ENCODE data around the gene CELA1.

CELA1 gene

GRCh38 chr12:51374361-51374760 is 27.9 kb upstream of the CELA1 start:
- DNase-seq = no peak

GRCh38 chr12:51373187-51373586 is 26.7 kb upstream of the CELA1 start:
- DNase-seq = no peak

GRCh38 chr12:51372021-51372420 is 25.5 kb upstream of the CELA1 start:
- DNase-seq = no peak

- no peak for DNase-seq
These were observed 24.9 kb upstream of the CELA1 start for GRCh38 chr12:51371295-51371953.

GRCh38 chr12:51370667-51371066 is 24.2 kb upstream of the CELA1 start:
- no peak for DNase-seq

GRCh38 chr12:51369581-51369980 is 23.1 kb upstream of the CELA1 start:
- DNase-seq = no peak

- peak; percentile 92 for DNase-seq
These were observed 22.4 kb upstream of the CELA1 start for GRCh38 chr12:51368640-51369517.

GRCh38 chr12:51365276-51365675 is 18.8 kb upstream of the CELA1 start:
- no peak for DNase-seq

GRCh38 chr12:51364001-51364400 is 17.5 kb upstream of the CELA1 start:
- DNase-seq = no peak

GRCh38 chr12:51362747-51363342 is 16.4 kb upstream of the CELA1 start:
- DNase-seq = no peak

- DNase-seq = no peak
These were observed 15.8 kb upstream of the CELA1 start for GRCh38 chr12:51362307-51362706.

GRCh38 chr12:51361161-51362016 is 14.9 kb upstream of the CELA1 start:
- DNase-seq = no peak

- no peak for DNase-seq
These were observed 13.8 kb upstream of the CELA1 start for GRCh38 chr12:51360315-51360714.

- DNase-seq = no peak
These were observed 13.4 kb upstream of the CELA1 start for GRCh38 chr12:51359851-51360250.

- no peak for DNase-seq
These were observed 12.0 kb upstream of the CELA1 start for GRCh38 chr12:51358496-51358895.

GRCh38 chr12:51357374-51358047 is 11.0 kb upstream of the CELA1 start:
- DNase-seq = no peak

- peak; percentile 57 for DNase-seq
These were observed 5.5 kb upstream of the CELA1 start for GRCh38 chr12:51351913-51352532.

- DNase-seq = no peak
These were observed 2.5 kb upstream of the CELA1 start for GRCh38 chr12:51349026-51349425.

GRCh38 chr12:51348116-51348515 is 1.6 kb upstream of the CELA1 start:
- no peak for DNase-seq

GRCh38 chr12:51345681-51346080 is 798 bp downstream of the CELA1 start:
- DNase-seq = no peak

GRCh38 chr12:51343201-51343600 is 3.3 kb downstream of the CELA1 start:
- DNase-seq = no peak

- no peak for DNase-seq
These were observed 4.1 kb downstream of the CELA1 start for GRCh38 chr12:51342416-51342815.
